ENCODE measurements around the gene CDH4.

DNA sequence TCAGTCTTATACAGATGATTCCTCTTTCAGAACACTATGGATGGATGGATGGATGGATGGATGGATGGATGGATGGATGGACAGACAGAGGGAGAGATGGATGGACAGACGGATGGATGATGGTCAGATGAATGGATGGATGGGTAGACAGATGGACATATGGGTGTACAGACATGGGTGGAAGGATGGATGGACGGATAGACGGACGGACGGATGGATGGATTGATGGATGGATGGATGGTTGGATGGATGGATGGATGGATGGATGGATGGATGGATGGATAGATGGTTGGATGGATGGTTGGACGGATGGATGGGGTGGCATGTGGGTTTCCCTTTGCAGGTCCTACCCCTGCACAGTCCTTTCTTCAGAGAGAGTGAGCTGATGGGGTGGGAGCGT, 320.7 kb downstream of the CDH4 start:
- TF ChIP-seq, protein P1, sequence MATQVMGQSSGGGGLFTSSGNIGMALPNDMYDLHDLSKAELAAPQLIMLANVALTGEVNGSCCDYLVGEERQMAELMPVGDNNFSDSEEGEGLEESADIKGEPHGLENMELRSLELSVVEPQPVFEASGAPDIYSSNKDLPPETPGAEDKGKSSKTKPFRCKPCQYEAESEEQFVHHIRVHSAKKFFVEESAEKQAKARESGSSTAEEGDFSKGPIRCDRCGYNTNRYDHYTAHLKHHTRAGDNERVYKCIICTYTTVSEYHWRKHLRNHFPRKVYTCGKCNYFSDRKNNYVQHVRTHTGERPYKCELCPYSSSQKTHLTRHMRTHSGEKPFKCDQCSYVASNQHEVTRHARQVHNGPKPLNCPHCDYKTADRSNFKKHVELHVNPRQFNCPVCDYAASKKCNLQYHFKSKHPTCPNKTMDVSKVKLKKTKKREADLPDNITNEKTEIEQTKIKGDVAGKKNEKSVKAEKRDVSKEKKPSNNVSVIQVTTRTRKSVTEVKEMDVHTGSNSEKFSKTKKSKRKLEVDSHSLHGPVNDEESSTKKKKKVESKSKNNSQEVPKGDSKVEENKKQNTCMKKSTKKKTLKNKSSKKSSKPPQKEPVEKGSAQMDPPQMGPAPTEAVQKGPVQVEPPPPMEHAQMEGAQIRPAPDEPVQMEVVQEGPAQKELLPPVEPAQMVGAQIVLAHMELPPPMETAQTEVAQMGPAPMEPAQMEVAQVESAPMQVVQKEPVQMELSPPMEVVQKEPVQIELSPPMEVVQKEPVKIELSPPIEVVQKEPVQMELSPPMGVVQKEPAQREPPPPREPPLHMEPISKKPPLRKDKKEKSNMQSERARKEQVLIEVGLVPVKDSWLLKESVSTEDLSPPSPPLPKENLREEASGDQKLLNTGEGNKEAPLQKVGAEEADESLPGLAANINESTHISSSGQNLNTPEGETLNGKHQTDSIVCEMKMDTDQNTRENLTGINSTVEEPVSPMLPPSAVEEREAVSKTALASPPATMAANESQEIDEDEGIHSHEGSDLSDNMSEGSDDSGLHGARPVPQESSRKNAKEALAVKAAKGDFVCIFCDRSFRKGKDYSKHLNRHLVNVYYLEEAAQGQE (IDR thresholded peaks at IDR 0.05; ENCODE audit: insufficient read depth in 1 of 2, low read depth in 2 of 2, low read length in 2 of 2) = no peak
- TF ChIP-seq TAF1 (IDR thresholded peaks at IDR 0.05; ENCODE audit: borderline replicate concordance, insufficient read depth, low read length) (no peak), POLR2AphosphoS5 (IDR thresholded peaks at IDR 0.05; ENCODE audit: low read depth, low read length) (no peak), FOXP2 (optimal IDR thresholded peaks at IDR 0.05; ENCODE audit: borderline replicate concordance, extremely low read depth, extremely low read length, insufficient read depth) (no peak), SIN3A (IDR thresholded peaks at IDR 0.05; ENCODE audit: borderline replicate concordance, insufficient read depth, low read length) (no peak)

Data from PFSK-1 (cell line).